ENCODE results near the gene EDIL3. TPM values are rescaled to one million over a fixed set of nuclear protein-coding genes. Genes with fewer than 3 reads are reported as not detected.

The EDIL3 gene
- polyA plus RNA-seq, 1 donor (not counting 4 experiments of a cell fraction or from before 2014, with no cell fraction given), result 0.34 TPM

DNA sequence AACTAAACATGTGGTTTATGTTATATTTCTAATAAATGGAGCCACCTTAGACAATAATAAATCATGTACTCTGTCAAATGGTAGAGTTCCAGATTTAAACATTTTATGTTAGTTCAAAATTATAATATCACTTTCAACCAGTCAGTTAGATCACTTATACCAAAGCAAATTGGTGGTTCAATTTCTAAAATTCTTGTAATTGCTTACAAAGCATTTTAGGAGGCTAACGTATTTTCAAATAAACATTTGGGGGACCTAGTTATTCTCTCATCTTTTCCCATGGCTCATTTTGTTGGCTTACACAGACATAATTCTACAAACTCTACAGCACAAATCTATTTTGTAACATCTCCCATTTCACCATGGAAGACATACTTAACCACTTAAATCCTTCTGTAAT, 39.9 kb downstream of the EDIL3 start:
- Histone ChIP-seq H3K4me2 (ENCODE audit: control insufficient read depth, extremely low read depth, insufficient read depth, low read depth, low read length) (no peak overlapping the region), H3K9me3 (ENCODE audit: control insufficient read depth, low read depth, low read length) (no peaks in the 10 kb centered on the region), H4K20me1 (ENCODE audit: control insufficient read depth, extremely low read depth, insufficient read depth, low read length) (no peaks in the 10 kb centered on the region), H3K4me3 (ENCODE audit: control insufficient read depth in 2 of 3, extremely low read depth in 1 of 3, insufficient read depth in 2 of 3, low read depth in 1 of 3, low read length in 3 of 3) (no peak overlapping the region), H3K9ac (ENCODE audit: control insufficient read depth, extremely low read depth, insufficient read depth, low read length) (no peak overlapping the region), H3K4me1 (ENCODE audit: control insufficient read depth, extremely low read depth, insufficient read depth, low read length) (no peaks in the 10 kb centered on the region), H3K27ac (ENCODE audit: control insufficient read depth, insufficient read depth, low read length) (no peak overlapping the region), H3K79me2 (ENCODE audit: control insufficient read depth, insufficient read depth, low read length) (no peaks in the 10 kb centered on the region), H3K36me3 (ENCODE audit: control insufficient read depth in 2 of 2, extremely low read depth in 1 of 2, insufficient read depth in 2 of 2, low read length in 2 of 2) (no peaks in the 10 kb centered on the region), H2AFZ (ENCODE audit: control insufficient read depth, low read length) (no peak overlapping the region), H3K9me1 (ENCODE audit: control insufficient read depth, extremely low read depth, insufficient read depth, low read length) (no peaks in the 10 kb centered on the region), H3K27me3 (ENCODE audit: control insufficient read depth, extremely low read depth, insufficient read depth, low read length) (no peaks in the 10 kb centered on the region)
- no peak for TF ChIP-seq EZH2 (IDR thresholded peaks at IDR 0.05; ENCODE audit: low read length)
- TF ChIP-seq, protein P1, sequence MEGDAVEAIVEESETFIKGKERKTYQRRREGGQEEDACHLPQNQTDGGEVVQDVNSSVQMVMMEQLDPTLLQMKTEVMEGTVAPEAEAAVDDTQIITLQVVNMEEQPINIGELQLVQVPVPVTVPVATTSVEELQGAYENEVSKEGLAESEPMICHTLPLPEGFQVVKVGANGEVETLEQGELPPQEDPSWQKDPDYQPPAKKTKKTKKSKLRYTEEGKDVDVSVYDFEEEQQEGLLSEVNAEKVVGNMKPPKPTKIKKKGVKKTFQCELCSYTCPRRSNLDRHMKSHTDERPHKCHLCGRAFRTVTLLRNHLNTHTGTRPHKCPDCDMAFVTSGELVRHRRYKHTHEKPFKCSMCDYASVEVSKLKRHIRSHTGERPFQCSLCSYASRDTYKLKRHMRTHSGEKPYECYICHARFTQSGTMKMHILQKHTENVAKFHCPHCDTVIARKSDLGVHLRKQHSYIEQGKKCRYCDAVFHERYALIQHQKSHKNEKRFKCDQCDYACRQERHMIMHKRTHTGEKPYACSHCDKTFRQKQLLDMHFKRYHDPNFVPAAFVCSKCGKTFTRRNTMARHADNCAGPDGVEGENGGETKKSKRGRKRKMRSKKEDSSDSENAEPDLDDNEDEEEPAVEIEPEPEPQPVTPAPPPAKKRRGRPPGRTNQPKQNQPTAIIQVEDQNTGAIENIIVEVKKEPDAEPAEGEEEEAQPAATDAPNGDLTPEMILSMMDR (optimal IDR thresholded peaks at IDR 0.05 in 1 of 3, IDR thresholded peaks at IDR 0.05 in 1 of 3, conservative IDR thresholded peaks at IDR 0.05 in 1 of 3; ENCODE audit: extremely low read depth in 1 of 3, insufficient read depth in 2 of 3, low read length in 3 of 3), result no peak
- no peak for FAIRE-seq
- dilution Hi-C loops (cut with MboI; ENCODE audit: extremely low pct_ligation_motif_present, low sequenced_read_pairs), result no loop called here
- DNase-seq (ENCODE audit: low read depth, low spot score), result no peak

DNA sequence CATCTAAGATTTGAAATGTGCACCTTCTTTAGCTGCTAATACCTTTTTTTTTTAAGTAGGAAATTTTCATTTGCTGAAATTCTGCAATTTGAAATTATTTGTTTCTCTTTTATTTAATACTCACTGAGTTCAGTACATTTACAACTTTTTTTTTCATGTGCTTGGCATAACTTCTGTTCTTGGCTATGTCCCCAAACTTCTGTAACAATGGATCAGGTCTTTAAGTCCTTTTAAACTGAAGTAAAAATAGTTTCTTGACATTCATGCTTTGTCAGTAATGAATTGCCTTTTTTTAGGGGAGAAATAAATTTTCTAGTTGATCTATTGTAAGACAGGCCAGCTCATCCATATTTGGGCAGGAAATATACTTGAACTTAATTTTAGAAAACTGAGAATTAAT, 41.5 kb downstream of the EDIL3 start:
- Histone ChIP-seq H4K20me1 (ENCODE audit: control insufficient read depth, extremely low read depth, insufficient read depth, low read length) (no peaks in the 10 kb centered on the region), H3K4me2 (ENCODE audit: control insufficient read depth, extremely low read depth, insufficient read depth, low read depth, low read length) (no peak overlapping the region), H3K4me1 (ENCODE audit: control insufficient read depth, extremely low read depth, insufficient read depth, low read length) (no peaks in the 10 kb centered on the region), H2AFZ (ENCODE audit: control insufficient read depth, low read length) (no peak overlapping the region), H3K79me2 (ENCODE audit: control insufficient read depth, insufficient read depth, low read length) (no peaks in the 10 kb centered on the region), H3K9ac (ENCODE audit: control insufficient read depth, extremely low read depth, insufficient read depth, low read length) (no peak overlapping the region), H3K9me1 (ENCODE audit: control insufficient read depth, extremely low read depth, insufficient read depth, low read length) (no peaks in the 10 kb centered on the region), H3K27me3 (ENCODE audit: control insufficient read depth, extremely low read depth, insufficient read depth, low read length) (no peaks in the 10 kb centered on the region), H3K9me3 (ENCODE audit: control insufficient read depth, low read depth, low read length) (no peaks in the 10 kb centered on the region), H3K36me3 (ENCODE audit: control insufficient read depth in 2 of 2, extremely low read depth in 1 of 2, insufficient read depth in 2 of 2, low read length in 2 of 2) (no peaks in the 10 kb centered on the region), H3K4me3 (ENCODE audit: control insufficient read depth in 2 of 3, extremely low read depth in 1 of 3, insufficient read depth in 2 of 3, low read depth in 1 of 3, low read length in 3 of 3) (no peak overlapping the region), H3K27ac (ENCODE audit: control insufficient read depth, insufficient read depth, low read length) (no peak overlapping the region)
- FAIRE-seq (no peak), DNase-seq (ENCODE audit: low read depth, low spot score) (no peak)
- no peak for TF ChIP-seq EZH2 (IDR thresholded peaks at IDR 0.05; ENCODE audit: low read length)
- TF ChIP-seq, protein P1 (optimal IDR thresholded peaks at IDR 0.05 in 1 of 3, IDR thresholded peaks at IDR 0.05 in 1 of 3, conservative IDR thresholded peaks at IDR 0.05 in 1 of 3; ENCODE audit: extremely low read depth in 1 of 3, insufficient read depth in 2 of 3, low read length in 3 of 3), result no peak
- dilution Hi-C loops (cut with MboI; ENCODE audit: extremely low pct_ligation_motif_present, low sequenced_read_pairs), result no loop called here

Data from keratinocyte (primary cell).